Panc1 (cell line): ENCODE results near the gene MTA3. TPM values are rescaled to one million over a fixed set of nuclear protein-coding genes. Genes with fewer than 3 reads are reported as not detected.

ENCODE experiments used
- ATAC-seq: fragments of 200-7000 bp; cut with Tn5 transposase; 2 replicates; pipeline ENCODE4 v1.9.1; 2020; ENCODE audit warnings: mild to moderate bottlenecking, moderate library complexity
- BruUV-seq: library from RNA; stranded (reverse); fragments of 400-500 nt; replicated peaks from 2 replicates; lab custom pipeline; 2021; lab: Mats Ljungman, UMichigan
- CTCF ChIA-PET: fragments of 300-600 bp; sonication (Branson Sonifier 250); formaldehyde crosslinking; loops from one replicate; lab custom pipeline; 2022; ENCODE audit warnings: antibody characterized with exemption; lab: Charles Lee
- POLR2A ChIA-PET: fragments of 300-600 bp; sonication (Branson Sonifier 250); formaldehyde crosslinking; loops from one replicate; lab custom pipeline; 2022; ENCODE audit warnings: antibody characterized with exemption; lab: Charles Lee
- DNase-seq: peaks from one replicate; pipeline ENCODE4 v3.0.0-alpha.2; 2010; ENCODE audit warnings: low read depth, low spot score
- H3K27ac ChIP-seq: 2 replicates; pipeline ENCODE4 v1.5.1; 2011; ENCODE audit warnings: mild to moderate bottlenecking, low read length, inconsistent platforms
- H3K27me3 ChIP-seq: fragments of 200-500 bp; sonication (Bioruptor generic); 2 replicates; pipeline ENCODE4 v1.6.0; 2014; ENCODE audit warnings: low read length, inconsistent platforms; ENCODE audit not compliant: control insufficient read depth, insufficient read depth
- H3K36me3 ChIP-seq: fragments of 200-500 bp; sonication (Bioruptor generic); 2 replicates; pipeline ENCODE4 v1.5.1; 2014; ENCODE audit warnings: inconsistent platforms, mild to moderate bottlenecking, low read length, moderate library complexity; ENCODE audit not compliant: control insufficient read depth, insufficient read depth
- H3K4me1 ChIP-seq: 2 replicates; pipeline ENCODE4 v1.5.1; 2011; ENCODE audit warnings: inconsistent platforms, mild to moderate bottlenecking, low read length, moderate library complexity; ENCODE audit not compliant: control insufficient read depth, insufficient read depth
- H3K4me3 ChIP-seq, 2 experiments: 2 replicates each; pipeline ENCODE4 v1.5.1; 2011 to 2012; ENCODE audit warnings: low read depth in 2 of 2, low read length in 2 of 2, mild to moderate bottlenecking in 2 of 2, inconsistent platforms in 1 of 2, moderate library complexity in 1 of 2
- H3K9me3 ChIP-seq: fragments of 200-500 bp; sonication (Bioruptor generic); 2 replicates; pipeline ENCODE4 v1.5.1; 2014; ENCODE audit warnings: low read depth, mild to moderate bottlenecking, inconsistent platforms, low read length, moderate library complexity; ENCODE audit not compliant: control insufficient read depth, insufficient read depth
- POLR2AphosphoS5 ChIP-seq: IDR thresholded peaks from 2 replicates; pipeline ENCODE4 v1.6.1; 2012; ENCODE audit warnings: mild to moderate bottlenecking, low read depth, low read length, moderate library complexity
- REST ChIP-seq, 2 experiments: IDR thresholded peaks; 2 replicates each; pipeline ENCODE4 v1.6.1; 2011 to 2012; ENCODE audit warnings: low read depth in 2 of 2, control low read depth in 1 of 2, low read length in 1 of 2, mild to moderate bottlenecking in 1 of 2, moderate library complexity in 1 of 2; ENCODE audit not compliant: insufficient read depth in 1 of 2
- SIN3A ChIP-seq: IDR thresholded peaks from 2 replicates; pipeline ENCODE4 v1.6.1; 2012; ENCODE audit warnings: low read depth, mild to moderate bottlenecking, low read length, moderate library complexity, borderline replicate concordance; ENCODE audit not compliant: insufficient read depth
- TCF7L2 ChIP-seq: IDR thresholded peaks from 2 replicates; pipeline ENCODE4 v1.6.1; 2011; ENCODE audit warnings: mild to moderate bottlenecking, low read depth, low read length, inconsistent platforms
- in situ Hi-C: cut with HindIII; loops from 2 replicates; pipeline ENCODE4 v1.10.0; 2016; ENCODE audit warnings: low sequenced_read_pairs, low pct_unique_long_range_greater_than_20kb
- intact Hi-C: fragments of 100-400 bp; cut with micrococcal nuclease; formaldehyde crosslinking; loops from one replicate; pipeline ENCODE4 v1.10.0; 2022; ENCODE audit not compliant: unreplicated experiment
- total RNA-seq: library from RNA; stranded (reverse); gene quantifications from one replicate; pipeline ENCODE4 v1.2.1, GENCODE V29; 2021; ENCODE audit not compliant: unreplicated experiment
- TF ChIP-seq, protein P1 (sequence below): fragments of 450-650 bp; IDR thresholded peaks from 2 replicates; pipeline ENCODE4 v1.5.1; 2017; ENCODE audit warnings: mild to moderate bottlenecking

The MTA3 gene
- total RNA-seq, 1 experiment from 2014 or later: 65.6 TPM

DNA sequence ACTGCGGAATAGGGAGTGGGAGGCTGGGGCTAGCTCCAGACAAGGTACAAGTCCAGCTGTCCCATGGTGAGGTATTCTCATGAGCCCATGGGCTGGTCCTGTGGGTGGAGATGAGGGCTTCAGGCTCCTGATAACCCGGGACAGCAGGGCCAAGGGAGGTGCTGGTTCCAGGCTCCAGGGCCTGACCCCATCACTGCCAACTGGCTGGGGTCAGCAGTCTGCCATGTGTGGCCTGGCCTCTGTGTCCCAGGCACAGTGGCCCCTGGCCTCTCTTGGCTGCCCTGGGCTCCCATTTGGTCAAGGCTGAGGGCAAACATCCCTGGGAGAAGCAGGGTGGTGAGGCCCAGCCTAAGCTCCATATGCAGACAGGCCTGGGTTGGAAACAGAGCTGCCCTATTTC lies 196.5 kb downstream of the MTA3 start:
- Histone ChIP-seq H3K27ac (no peak overlapping the region), H3K27me3 (no peaks in the 10 kb centered on the region), H3K4me1 (no peaks in the 10 kb centered on the region), H3K36me3 (no peaks in the 10 kb centered on the region), H3K4me3 (no peak overlapping the region), H3K9me3 (no peaks in the 10 kb centered on the region)
- no peak for ATAC-seq
- in situ Hi-C loops: no loop called here
- CTCF ChIA-PET: interaction anchor here (0.5 kb wide), 1 partner anchor 11 kb away, joined by 10 read pairs; no protein-coding TSS in a partner anchor
- no peak for DNase-seq
- TF ChIP-seq TCF7L2 (no peak), REST (IDR thresholded peaks at IDR 0.05; ENCODE audit: insufficient read depth in 1 of 2, low read depth in 2 of 2, low read length in 1 of 2) (no peak), SIN3A (no peak), POLR2AphosphoS5 (no peak)
- TF ChIP-seq, protein P1, sequence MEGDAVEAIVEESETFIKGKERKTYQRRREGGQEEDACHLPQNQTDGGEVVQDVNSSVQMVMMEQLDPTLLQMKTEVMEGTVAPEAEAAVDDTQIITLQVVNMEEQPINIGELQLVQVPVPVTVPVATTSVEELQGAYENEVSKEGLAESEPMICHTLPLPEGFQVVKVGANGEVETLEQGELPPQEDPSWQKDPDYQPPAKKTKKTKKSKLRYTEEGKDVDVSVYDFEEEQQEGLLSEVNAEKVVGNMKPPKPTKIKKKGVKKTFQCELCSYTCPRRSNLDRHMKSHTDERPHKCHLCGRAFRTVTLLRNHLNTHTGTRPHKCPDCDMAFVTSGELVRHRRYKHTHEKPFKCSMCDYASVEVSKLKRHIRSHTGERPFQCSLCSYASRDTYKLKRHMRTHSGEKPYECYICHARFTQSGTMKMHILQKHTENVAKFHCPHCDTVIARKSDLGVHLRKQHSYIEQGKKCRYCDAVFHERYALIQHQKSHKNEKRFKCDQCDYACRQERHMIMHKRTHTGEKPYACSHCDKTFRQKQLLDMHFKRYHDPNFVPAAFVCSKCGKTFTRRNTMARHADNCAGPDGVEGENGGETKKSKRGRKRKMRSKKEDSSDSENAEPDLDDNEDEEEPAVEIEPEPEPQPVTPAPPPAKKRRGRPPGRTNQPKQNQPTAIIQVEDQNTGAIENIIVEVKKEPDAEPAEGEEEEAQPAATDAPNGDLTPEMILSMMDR: no peak
- BruUV-seq: no TSS peak
- intact Hi-C loops: no loop called here
- POLR2A ChIA-PET: no interaction called here

- no peaks in the 10 kb centered on the region for H3K27me3 ChIP-seq
- no peak for ATAC-seq
- no TSS peak for BruUV-seq
- intact Hi-C loops: no loop called here
- in situ Hi-C loops: no loop called here
- no peaks in the 10 kb centered on the region for H3K36me3 ChIP-seq
- TF ChIP-seq POLR2AphosphoS5 (no peak), REST (IDR thresholded peaks at IDR 0.05; ENCODE audit: insufficient read depth in 1 of 2, low read depth in 2 of 2, low read length in 1 of 2) (no peak), SIN3A (no peak), TCF7L2 (no peak)
- TF ChIP-seq, protein P1: no peak
- no peak for DNase-seq
- no peak overlapping the region for H3K27ac ChIP-seq
- H3K9me3 ChIP-seq: no peaks in the 10 kb centered on the region
- H3K4me3 ChIP-seq: no peak overlapping the region
- POLR2A ChIA-PET: no interaction called here
- no peaks in the 10 kb centered on the region for H3K4me1 ChIP-seq
- CTCF ChIA-PET: interaction anchor here (0.5 kb wide), 1 partner anchor 10 kb away, joined by 10 read pairs; no protein-coding TSS in a partner anchor
These were observed 197.3 kb downstream of the MTA3 start for GRCh38 chr2:42765686-42766085.
